ENCODE data around the gene COLEC11.

The COLEC11 gene

GRCh38 chr2:3639653-3640052 is 44.7 kb downstream of the COLEC11 start:
- DNase-seq: no peak

DNA sequence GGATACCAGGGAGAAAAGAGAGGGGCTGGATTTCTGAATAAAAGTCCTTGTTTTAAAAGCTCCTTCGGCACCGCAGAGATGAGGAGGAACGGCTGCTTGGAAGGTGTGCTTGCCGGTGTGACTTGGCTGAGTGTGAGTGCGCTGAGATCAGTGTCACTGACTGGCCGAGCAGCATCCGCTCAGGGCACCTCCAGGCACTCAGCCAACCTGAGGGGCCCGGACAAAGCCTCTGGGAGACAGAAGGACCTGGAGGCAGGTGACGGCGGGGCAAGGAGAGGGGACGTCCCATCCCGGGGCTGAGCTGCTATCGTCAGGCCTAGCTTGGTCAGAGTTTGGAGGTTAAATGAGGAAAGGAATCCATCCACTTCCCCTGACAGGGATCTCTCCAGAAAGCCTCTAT is 46.3 kb downstream of the COLEC11 start:
- no peak for DNase-seq

- no peak for DNase-seq
Measured at GRCh38 chr2:3641841-3642421, 47.0 kb downstream of the COLEC11 start.

- no peak for DNase-seq
Measured at GRCh38 chr2:3642521-3643215, 47.8 kb downstream of the COLEC11 start.

DNA sequence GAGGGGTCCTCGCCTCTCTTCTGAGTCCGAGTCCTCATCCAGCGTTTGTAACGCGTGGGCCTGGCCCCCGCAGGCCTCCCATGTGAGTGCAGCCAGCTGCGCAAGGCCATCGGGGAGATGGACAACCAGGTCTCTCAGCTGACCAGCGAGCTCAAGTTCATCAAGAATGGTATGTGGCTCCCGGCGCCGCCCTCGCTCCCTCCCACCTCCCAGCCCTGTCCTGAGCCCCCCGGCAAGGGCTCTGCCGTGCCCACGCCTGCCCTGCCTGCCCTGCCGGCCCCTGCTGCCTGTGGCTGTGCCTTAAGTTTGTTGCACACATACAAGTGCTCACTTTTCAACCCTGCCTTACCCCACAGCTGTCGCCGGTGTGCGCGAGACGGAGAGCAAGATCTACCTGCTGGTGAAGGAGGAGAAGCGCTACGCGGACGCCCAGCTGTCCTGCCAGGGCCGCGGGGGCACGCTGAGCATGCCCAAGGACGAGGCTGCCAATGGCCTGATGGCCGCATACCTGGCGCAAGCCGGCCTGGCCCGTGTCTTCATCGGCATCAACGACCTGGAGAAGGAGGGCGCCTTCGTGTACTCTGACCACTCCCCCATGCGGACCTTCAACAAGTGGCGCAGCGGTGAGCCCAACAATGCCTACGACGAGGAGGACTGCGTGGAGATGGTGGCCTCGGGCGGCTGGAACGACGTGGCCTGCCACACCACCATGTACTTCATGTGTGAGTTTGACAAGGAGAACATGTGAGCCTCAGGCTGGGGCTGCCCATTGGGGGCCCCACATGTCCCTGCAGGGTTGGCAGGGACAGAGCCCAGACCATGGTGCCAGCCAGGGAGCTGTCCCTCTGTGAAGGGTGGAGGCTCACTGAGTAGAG is 48.7 kb downstream of the COLEC11 start:
- no peak for DNase-seq

DNA sequence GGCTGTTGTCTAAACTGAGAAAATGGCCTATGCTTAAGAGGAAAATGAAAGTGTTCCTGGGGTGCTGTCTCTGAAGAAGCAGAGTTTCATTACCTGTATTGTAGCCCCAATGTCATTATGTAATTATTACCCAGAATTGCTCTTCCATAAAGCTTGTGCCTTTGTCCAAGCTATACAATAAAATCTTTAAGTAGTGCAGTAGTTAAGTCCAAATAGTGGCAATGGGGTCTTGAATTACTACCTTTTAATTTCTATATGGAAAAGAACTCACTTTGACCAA is 49.3 kb downstream of the COLEC11 start:
- DNase-seq: no peak

GRCh38 chr2:3644891-3645605 is 50.1 kb downstream of the COLEC11 start:
- no peak for DNase-seq

GRCh38 chr2:3645745-3646389 is 51.0 kb downstream of the COLEC11 start:
- DNase-seq: no peak

GRCh38 chr2:3646446-3646845 is 51.5 kb downstream of the COLEC11 start:
- no peak for DNase-seq

- DNase-seq: no peak
Measured at GRCh38 chr2:3647246-3647645, 52.3 kb downstream of the COLEC11 start.

GRCh38 chr2:3647831-3648651 is 53.1 kb downstream of the COLEC11 start:
- no peak for DNase-seq

DNA sequence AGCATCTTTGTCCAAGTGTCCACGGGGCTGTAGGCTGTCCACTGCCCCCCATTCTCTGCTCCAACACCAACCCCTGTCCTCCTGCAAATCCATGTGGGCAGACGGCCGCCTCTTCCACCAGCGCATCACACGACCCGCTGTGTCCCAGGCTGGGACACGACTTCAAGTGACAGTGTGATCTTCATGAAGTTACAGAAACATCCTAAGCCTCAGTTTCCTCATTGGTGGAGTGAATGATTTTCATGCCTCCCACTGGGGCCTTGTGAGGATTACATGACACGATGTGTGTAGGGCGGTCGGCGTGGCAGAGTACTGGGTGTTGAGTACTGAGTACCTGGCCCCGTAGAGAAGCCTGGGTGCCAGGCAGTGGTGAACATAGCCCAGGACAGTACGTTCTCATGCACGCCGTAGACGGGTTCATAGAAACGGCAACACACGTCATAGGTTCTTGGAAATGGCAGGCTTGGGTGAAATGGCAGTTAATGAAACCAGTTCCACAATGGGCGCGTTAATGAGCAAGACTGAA is 53.8 kb downstream of the COLEC11 start:
- no peak for DNase-seq

DNA sequence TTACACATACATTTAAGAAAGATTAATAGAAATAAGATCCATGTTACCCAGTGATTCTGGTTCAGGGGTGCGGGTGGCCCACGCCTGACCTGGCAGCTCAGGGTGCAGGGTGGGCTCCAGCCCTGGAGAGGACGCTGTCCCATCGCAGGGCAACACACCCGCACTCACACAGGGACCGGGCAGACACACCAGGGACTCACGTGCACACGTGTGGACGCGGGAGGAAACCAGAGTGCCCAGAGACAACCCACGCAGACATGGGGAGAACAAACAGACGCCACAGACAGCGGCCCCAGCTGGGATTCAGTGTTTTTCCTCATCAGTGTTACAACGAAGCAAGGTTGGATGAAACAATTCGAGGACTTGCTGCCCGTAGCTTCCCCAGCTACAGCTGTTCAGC is 54.7 kb downstream of the COLEC11 start:
- DNase-seq: no peak

GRCh38 chr2:3650140-3650920 is 55.4 kb downstream of the COLEC11 start:
- no peak for DNase-seq

DNA sequence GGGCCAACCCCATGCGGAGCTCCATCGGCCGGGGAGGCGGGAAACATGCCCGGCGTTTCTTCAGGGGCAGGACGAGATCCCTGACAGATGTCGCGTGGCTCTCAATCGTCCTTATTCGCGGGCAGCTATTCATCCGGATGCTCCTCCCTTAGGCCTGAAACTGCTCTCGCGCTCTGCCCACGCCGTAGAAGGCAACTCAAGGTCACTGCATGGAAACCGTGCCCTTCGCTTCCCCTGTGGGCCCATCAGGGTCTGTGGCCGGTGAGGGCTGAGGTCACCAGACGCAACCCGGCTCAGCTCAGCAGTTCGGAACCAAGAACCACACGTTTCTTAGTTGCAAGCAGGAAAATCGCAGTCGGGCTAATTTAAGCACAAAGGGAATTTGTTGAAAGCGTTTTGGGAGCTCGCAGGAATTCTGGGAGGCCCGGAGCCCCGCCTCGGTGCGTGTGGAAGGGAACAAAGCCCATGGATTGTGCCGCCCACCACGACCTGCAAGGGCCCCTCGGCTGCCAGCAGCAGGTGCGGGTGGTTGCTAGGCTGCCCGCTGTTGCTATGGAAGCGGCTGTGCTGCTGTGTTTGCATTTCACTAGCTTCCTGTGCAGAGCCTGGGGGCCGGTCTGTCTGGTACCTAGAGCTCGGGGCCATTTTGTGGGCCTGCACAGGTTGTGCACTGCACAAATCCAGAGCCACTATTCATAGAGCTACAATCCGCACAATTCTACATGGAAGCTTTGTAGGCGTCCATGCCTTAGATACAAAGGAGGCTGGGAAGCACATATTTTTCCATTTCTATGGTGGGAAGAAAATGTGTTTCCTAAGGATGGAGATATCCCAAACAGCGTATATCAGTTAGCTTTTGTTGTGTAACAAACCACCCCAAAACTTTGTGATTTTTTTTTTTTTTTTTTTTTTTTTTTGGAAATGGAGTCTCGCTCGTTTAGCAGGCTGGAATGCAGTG is 57.1 kb downstream of the COLEC11 start:
- no peak for DNase-seq

- DNase-seq: no peak
Measured at GRCh38 chr2:3652896-3653625, 58.1 kb downstream of the COLEC11 start.

DNA sequence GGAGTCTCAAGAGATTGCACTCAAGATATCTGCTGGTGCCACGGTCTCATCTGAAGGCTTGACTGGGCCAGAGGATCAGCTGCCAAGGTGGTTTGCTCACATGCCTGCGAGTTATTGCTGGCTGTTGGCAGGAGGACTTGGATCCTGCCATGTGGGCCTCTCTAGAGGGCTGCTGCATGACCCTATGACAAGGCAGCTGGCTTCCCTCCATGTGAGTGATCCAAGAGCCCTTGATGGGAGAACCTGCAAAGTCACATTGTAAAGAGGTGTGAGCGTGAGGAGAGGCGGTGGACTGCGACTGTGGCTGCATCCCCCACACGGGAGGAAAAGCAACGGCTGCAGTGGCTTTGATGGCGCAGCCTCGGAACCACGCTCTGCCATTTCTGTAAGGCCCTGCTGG is 59.1 kb downstream of the COLEC11 start:
- no peak for DNase-seq

- no peak for DNase-seq
Measured at GRCh38 chr2:3654531-3655225, 59.8 kb downstream of the COLEC11 start.

Data from NCI-H1048 (cell line).